HCT116 (cell line): ENCODE measurements around the gene KIF26A.

Experiments
- CTCF ChIP-seq, 3 experiments: fragments of 200-600 bp in 1 of 3; sonication (generic) in 1 of 3; IDR thresholded peaks in 2 of 3; conservative IDR thresholded peaks in 1 of 3; 2 replicates each; pipeline ENCODE4 v1.5.1; 2012 to 2017; ENCODE audit warnings: low read depth in 2 of 3, low read length in 2 of 3, antibody characterized with exemption in 1 of 3, borderline replicate concordance in 1 of 3, control low read depth in 1 of 3, mild to moderate bottlenecking in 1 of 3, mixed read lengths in 1 of 3, mixed run types in 1 of 3, moderate library complexity in 1 of 3; ENCODE audit not compliant: insufficient read depth in 1 of 3
- EZH2 ChIP-seq: fragments of 200-600 bp; sonication (generic); IDR thresholded peaks from 2 replicates; pipeline ENCODE4 v1.6.1; 2017; ENCODE audit warnings: antibody characterized with exemption, mixed run types
- JUND ChIP-seq: IDR thresholded peaks from 2 replicates; pipeline ENCODE4 v1.6.1; 2012
- RAD21 ChIP-seq: IDR thresholded peaks from 2 replicates; pipeline ENCODE4 v1.6.1; 2012; ENCODE audit warnings: low read depth, mild to moderate bottlenecking

- TF ChIP-seq JUND: no peak
- no peak for TF ChIP-seq EZH2
- TF ChIP-seq CTCF (IDR thresholded peaks at IDR 0.05 in 2 of 3, conservative IDR thresholded peaks at IDR 0.05 in 1 of 3; ENCODE audit: borderline replicate concordance in 1 of 3, insufficient read depth in 1 of 3, low read depth in 2 of 3, low read length in 2 of 3): no peak
- TF ChIP-seq RAD21: no peak
These were observed 81.4 kb downstream of the KIF26A start for GRCh38 chr14:104219731-104220214.
